ENCODE measurements around the gene CNIH3.

DNA sequence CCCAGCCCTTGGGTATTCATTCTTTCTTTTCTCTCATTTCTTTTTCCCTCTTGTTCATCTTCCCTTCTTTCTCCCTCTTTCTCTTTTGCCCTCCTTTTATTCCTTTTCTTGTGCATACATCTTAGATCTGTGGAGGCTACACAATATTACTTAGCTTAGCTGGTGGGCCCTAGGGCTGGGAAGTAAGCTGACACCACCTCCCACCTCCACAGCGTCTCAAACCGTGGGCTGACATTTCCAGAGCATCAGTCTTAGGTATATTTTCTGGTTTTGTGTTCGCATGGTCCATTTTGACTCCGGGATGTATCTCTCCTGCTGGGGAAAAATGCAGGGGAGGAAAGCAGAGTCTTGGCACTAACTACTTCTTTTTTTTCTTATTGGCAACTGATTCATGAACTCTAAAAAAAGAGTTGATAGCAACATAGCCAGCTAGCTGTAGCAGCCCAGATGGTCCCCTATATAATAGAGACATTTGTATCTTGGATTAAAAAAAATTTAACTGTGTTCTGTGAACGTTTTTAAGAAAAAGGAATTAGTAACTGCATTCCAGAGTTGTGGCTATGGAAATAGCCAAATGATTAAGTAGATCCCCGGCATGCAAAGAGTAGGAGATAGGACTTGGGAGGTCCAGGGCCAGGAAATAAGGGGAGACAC is 15.5 kb downstream of the CNIH3 start:
- TF ChIP-seq, protein P1, sequence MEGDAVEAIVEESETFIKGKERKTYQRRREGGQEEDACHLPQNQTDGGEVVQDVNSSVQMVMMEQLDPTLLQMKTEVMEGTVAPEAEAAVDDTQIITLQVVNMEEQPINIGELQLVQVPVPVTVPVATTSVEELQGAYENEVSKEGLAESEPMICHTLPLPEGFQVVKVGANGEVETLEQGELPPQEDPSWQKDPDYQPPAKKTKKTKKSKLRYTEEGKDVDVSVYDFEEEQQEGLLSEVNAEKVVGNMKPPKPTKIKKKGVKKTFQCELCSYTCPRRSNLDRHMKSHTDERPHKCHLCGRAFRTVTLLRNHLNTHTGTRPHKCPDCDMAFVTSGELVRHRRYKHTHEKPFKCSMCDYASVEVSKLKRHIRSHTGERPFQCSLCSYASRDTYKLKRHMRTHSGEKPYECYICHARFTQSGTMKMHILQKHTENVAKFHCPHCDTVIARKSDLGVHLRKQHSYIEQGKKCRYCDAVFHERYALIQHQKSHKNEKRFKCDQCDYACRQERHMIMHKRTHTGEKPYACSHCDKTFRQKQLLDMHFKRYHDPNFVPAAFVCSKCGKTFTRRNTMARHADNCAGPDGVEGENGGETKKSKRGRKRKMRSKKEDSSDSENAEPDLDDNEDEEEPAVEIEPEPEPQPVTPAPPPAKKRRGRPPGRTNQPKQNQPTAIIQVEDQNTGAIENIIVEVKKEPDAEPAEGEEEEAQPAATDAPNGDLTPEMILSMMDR (IDR thresholded peaks at IDR 0.05), result no peak
- no peak for TF ChIP-seq POLR2A (IDR thresholded peaks at IDR 0.05)
